ENCODE results near the gene STARD7.
"Not testable (repeated sequence)": the region's sequence is repeated elsewhere in the genome, so short reads cannot be mapped to it uniquely, and the experiment has no call there.

Gene STARD7
- 80.2 to 121 (median 100) reads per million in 3 donors for total RNA-seq

- no peaks in the 10 kb centered on the region for H3K27me3 ChIP-seq (replicated peaks; ENCODE audit: control insufficient read depth, insufficient read depth, low read length, poor library complexity, severe bottlenecking)
- no peaks in the 10 kb centered on the region for H3K36me3 ChIP-seq (ENCODE audit: control insufficient read depth, insufficient read depth, low read length)
- H3K4me1 ChIP-seq (ENCODE audit: control insufficient read depth, insufficient read depth, low read length, poor library complexity, severe bottlenecking) = peaks cover 25% of the 10 kb centered on the region
- DNase-seq = peak; percentile 84 to 93 (median 92)
- H3K9me3 ChIP-seq (ENCODE audit: control insufficient read depth, low read length) = no peaks in the 10 kb centered on the region
- H3K27ac ChIP-seq (ENCODE audit: insufficient read depth, low read length, poor library complexity, severe bottlenecking) = peak within 1 kb of the TSS; percentile 69
- peak within 1 kb of the TSS; percentile 92 for H3K4me3 ChIP-seq (ENCODE audit: insufficient read depth, low read depth, low read length, poor library complexity, severe bottlenecking)
Measured at GRCh38 chr2:96208143-96209010, at the start of gene STARD7. STARD7 (minus strand) TSS chr2:96208827; CDS start chr2:96208434, 393 bp downstream.

GRCh38 chr2:96257744-96258143 is 49.1 kb upstream of the STARD7 start:
- DNase-seq; H3K27ac ChIP-seq (ENCODE audit: insufficient read depth, low read length, poor library complexity, severe bottlenecking); H3K4me1 ChIP-seq (ENCODE audit: control insufficient read depth, insufficient read depth, low read length, poor library complexity, severe bottlenecking); H3K4me3 ChIP-seq (ENCODE audit: insufficient read depth, low read depth, low read length, poor library complexity, severe bottlenecking); H3K9me3 ChIP-seq (ENCODE audit: control insufficient read depth, low read length); H3K27me3 ChIP-seq (replicated peaks; ENCODE audit: control insufficient read depth, insufficient read depth, low read length, poor library complexity, severe bottlenecking): not testable (repeated sequence)
- H3K36me3 ChIP-seq (ENCODE audit: control insufficient read depth, insufficient read depth, low read length) = peaks cover 42% of the 10 kb centered on the region

- no peaks in the 10 kb centered on the region for H3K9me3 ChIP-seq (ENCODE audit: control insufficient read depth, low read length)
- H3K36me3 ChIP-seq (ENCODE audit: control insufficient read depth, insufficient read depth, low read length) = peaks cover 52% of the 10 kb centered on the region
- peaks cover 4% of the 10 kb centered on the region for H3K4me1 ChIP-seq (ENCODE audit: control insufficient read depth, insufficient read depth, low read length, poor library complexity, severe bottlenecking)
- H3K4me3 ChIP-seq (ENCODE audit: insufficient read depth, low read depth, low read length, poor library complexity, severe bottlenecking) = no peak overlapping the region
- no peaks in the 10 kb centered on the region for H3K27me3 ChIP-seq (replicated peaks; ENCODE audit: control insufficient read depth, insufficient read depth, low read length, poor library complexity, severe bottlenecking)
- H3K27ac ChIP-seq (ENCODE audit: insufficient read depth, low read length, poor library complexity, severe bottlenecking) = no peak overlapping the region
- DNase-seq = no peak
Measured at GRCh38 chr2:96256611-96257113, 48.0 kb upstream of the STARD7 start.

- Histone ChIP-seq H3K36me3 (ENCODE audit: control insufficient read depth, insufficient read depth, low read length) (peaks cover 56% of the 10 kb centered on the region), H3K4me1 (ENCODE audit: control insufficient read depth, insufficient read depth, low read length, poor library complexity, severe bottlenecking) (peaks cover 4% of the 10 kb centered on the region), H3K4me3 (ENCODE audit: insufficient read depth, low read depth, low read length, poor library complexity, severe bottlenecking) (no peak overlapping the region), H3K27me3 (replicated peaks; ENCODE audit: control insufficient read depth, insufficient read depth, low read length, poor library complexity, severe bottlenecking) (no peaks in the 10 kb centered on the region), H3K9me3 (ENCODE audit: control insufficient read depth, low read length) (no peaks in the 10 kb centered on the region), H3K27ac (ENCODE audit: insufficient read depth, low read length, poor library complexity, severe bottlenecking) (no peak overlapping the region)
- no peak for DNase-seq
Measured at GRCh38 chr2:96254571-96254970, 45.9 kb upstream of the STARD7 start.

- no peak for DNase-seq
- no peak overlapping the region for H3K4me3 ChIP-seq (ENCODE audit: insufficient read depth, low read depth, low read length, poor library complexity, severe bottlenecking)
- peaks cover 52% of the 10 kb centered on the region for H3K36me3 ChIP-seq (ENCODE audit: control insufficient read depth, insufficient read depth, low read length)
- H3K27ac ChIP-seq (ENCODE audit: insufficient read depth, low read length, poor library complexity, severe bottlenecking) = no peak overlapping the region
- peaks cover 4% of the 10 kb centered on the region for H3K4me1 ChIP-seq (ENCODE audit: control insufficient read depth, insufficient read depth, low read length, poor library complexity, severe bottlenecking)
- H3K9me3 ChIP-seq (ENCODE audit: control insufficient read depth, low read length) = no peaks in the 10 kb centered on the region
- H3K27me3 ChIP-seq (replicated peaks; ENCODE audit: control insufficient read depth, insufficient read depth, low read length, poor library complexity, severe bottlenecking) = no peaks in the 10 kb centered on the region
Measured at GRCh38 chr2:96253006-96253405, 44.4 kb upstream of the STARD7 start.

GRCh38 chr2:96252526-96252925 is 43.9 kb upstream of the STARD7 start:
- DNase-seq = no peak
- Histone ChIP-seq H3K27ac (ENCODE audit: insufficient read depth, low read length, poor library complexity, severe bottlenecking) (no peak overlapping the region), H3K27me3 (replicated peaks; ENCODE audit: control insufficient read depth, insufficient read depth, low read length, poor library complexity, severe bottlenecking) (no peaks in the 10 kb centered on the region), H3K9me3 (ENCODE audit: control insufficient read depth, low read length) (no peaks in the 10 kb centered on the region), H3K36me3 (ENCODE audit: control insufficient read depth, insufficient read depth, low read length) (peaks cover 51% of the 10 kb centered on the region), H3K4me3 (ENCODE audit: insufficient read depth, low read depth, low read length, poor library complexity, severe bottlenecking) (no peak overlapping the region), H3K4me1 (ENCODE audit: control insufficient read depth, insufficient read depth, low read length, poor library complexity, severe bottlenecking) (peaks cover 4% of the 10 kb centered on the region)

- Histone ChIP-seq H3K27ac (ENCODE audit: insufficient read depth, low read length, poor library complexity, severe bottlenecking) (no peak overlapping the region), H3K4me1 (ENCODE audit: control insufficient read depth, insufficient read depth, low read length, poor library complexity, severe bottlenecking) (peaks cover 2% of the 10 kb centered on the region), H3K36me3 (ENCODE audit: control insufficient read depth, insufficient read depth, low read length) (peaks cover 51% of the 10 kb centered on the region), H3K27me3 (replicated peaks; ENCODE audit: control insufficient read depth, insufficient read depth, low read length, poor library complexity, severe bottlenecking) (no peaks in the 10 kb centered on the region), H3K9me3 (ENCODE audit: control insufficient read depth, low read length) (no peaks in the 10 kb centered on the region), H3K4me3 (ENCODE audit: insufficient read depth, low read depth, low read length, poor library complexity, severe bottlenecking) (no peak overlapping the region)
- DNase-seq = no peak
Measured at GRCh38 chr2:96251721-96252292, 43.2 kb upstream of the STARD7 start.

- H3K4me1 ChIP-seq (ENCODE audit: control insufficient read depth, insufficient read depth, low read length, poor library complexity, severe bottlenecking) = no peaks in the 10 kb centered on the region
- no peak overlapping the region for H3K27ac ChIP-seq (ENCODE audit: insufficient read depth, low read length, poor library complexity, severe bottlenecking)
- H3K9me3 ChIP-seq (ENCODE audit: control insufficient read depth, low read length) = no peaks in the 10 kb centered on the region
- no peak overlapping the region for H3K4me3 ChIP-seq (ENCODE audit: insufficient read depth, low read depth, low read length, poor library complexity, severe bottlenecking)
- DNase-seq = no peak
- peaks cover 43% of the 10 kb centered on the region for H3K36me3 ChIP-seq (ENCODE audit: control insufficient read depth, insufficient read depth, low read length)
- no peaks in the 10 kb centered on the region for H3K27me3 ChIP-seq (replicated peaks; ENCODE audit: control insufficient read depth, insufficient read depth, low read length, poor library complexity, severe bottlenecking)
Measured at GRCh38 chr2:96250188-96250587, 41.6 kb upstream of the STARD7 start.

- Histone ChIP-seq H3K9me3 (ENCODE audit: control insufficient read depth, low read length) (no peaks in the 10 kb centered on the region), H3K4me1 (ENCODE audit: control insufficient read depth, insufficient read depth, low read length, poor library complexity, severe bottlenecking) (no peaks in the 10 kb centered on the region), H3K4me3 (ENCODE audit: insufficient read depth, low read depth, low read length, poor library complexity, severe bottlenecking) (no peak overlapping the region), H3K27me3 (replicated peaks; ENCODE audit: control insufficient read depth, insufficient read depth, low read length, poor library complexity, severe bottlenecking) (no peaks in the 10 kb centered on the region), H3K36me3 (ENCODE audit: control insufficient read depth, insufficient read depth, low read length) (peaks cover 38% of the 10 kb centered on the region), H3K27ac (ENCODE audit: insufficient read depth, low read length, poor library complexity, severe bottlenecking) (no peak overlapping the region)
- DNase-seq = no peak
Measured at GRCh38 chr2:96249654-96250053, 41.0 kb upstream of the STARD7 start.

- Histone ChIP-seq H3K27ac (ENCODE audit: insufficient read depth, low read length, poor library complexity, severe bottlenecking) (no peak overlapping the region), H3K4me1 (ENCODE audit: control insufficient read depth, insufficient read depth, low read length, poor library complexity, severe bottlenecking) (no peaks in the 10 kb centered on the region), H3K4me3 (ENCODE audit: insufficient read depth, low read depth, low read length, poor library complexity, severe bottlenecking) (no peak overlapping the region)
Measured at GRCh38 chr2:96248624-96249023, 40.0 kb upstream of the STARD7 start.

More at GRCh38 chr2:96248624-96249023, 40.0 kb upstream of the STARD7 start:
- Histone ChIP-seq H3K9me3 (ENCODE audit: control insufficient read depth, low read length) (no peaks in the 10 kb centered on the region), H3K27me3 (replicated peaks; ENCODE audit: control insufficient read depth, insufficient read depth, low read length, poor library complexity, severe bottlenecking) (no peaks in the 10 kb centered on the region), H3K36me3 (ENCODE audit: control insufficient read depth, insufficient read depth, low read length) (peaks cover 28% of the 10 kb centered on the region)
- DNase-seq = no peak
